ENCODE data around the gene ZFAND4.

ZFAND4 gene

GRCh38 chr10:45625879-45626278, 46.7 kb downstream of the ZFAND4 start:
- H3K4me3 ChIP-seq (ENCODE audit: low read depth, low read length) = no peak overlapping the region
- no peak for DNase-seq (ENCODE audit: low read depth, low spot score)
- in situ Hi-C loops (cut with HindIII; ENCODE audit: low sequenced_read_pairs) = no loop called here
- no peak for TF ChIP-seq CTCF (IDR thresholded peaks at IDR 0.05; ENCODE audit: low read depth, low read length)

GRCh38 chr10:45624724-45625123, 47.8 kb downstream of the ZFAND4 start:
- in situ Hi-C loops (cut with HindIII; ENCODE audit: low sequenced_read_pairs) = no loop called here
- no peak for TF ChIP-seq CTCF (IDR thresholded peaks at IDR 0.05; ENCODE audit: low read depth, low read length)
- no peak for DNase-seq (ENCODE audit: low read depth, low spot score)
- no peak overlapping the region for H3K4me3 ChIP-seq (ENCODE audit: low read depth, low read length)

- no peak for DNase-seq (ENCODE audit: low read depth, low spot score)
- in situ Hi-C loops (cut with HindIII; ENCODE audit: low sequenced_read_pairs) = no loop called here
- H3K4me3 ChIP-seq (ENCODE audit: low read depth, low read length) = no peak overlapping the region
- no peak for TF ChIP-seq CTCF (IDR thresholded peaks at IDR 0.05; ENCODE audit: low read depth, low read length)
Measured at GRCh38 chr10:45614869-45615268, 57.7 kb downstream of the ZFAND4 start.

- TF ChIP-seq CTCF (IDR thresholded peaks at IDR 0.05; ENCODE audit: low read depth, low read length) = no peak
- DNase-seq (ENCODE audit: low read depth, low spot score) = no peak
- H3K4me3 ChIP-seq (ENCODE audit: low read depth, low read length) = no peak overlapping the region
- in situ Hi-C loops (cut with HindIII; ENCODE audit: low sequenced_read_pairs) = no loop called here
Measured at GRCh38 chr10:45612741-45613140, 59.8 kb downstream of the ZFAND4 start.

GRCh38 chr10:45608052-45608451, 64.5 kb downstream of the ZFAND4 start:
- no peak overlapping the region for H3K4me3 ChIP-seq (ENCODE audit: low read depth, low read length)
- TF ChIP-seq CTCF (IDR thresholded peaks at IDR 0.05; ENCODE audit: low read depth, low read length) = no peak
- DNase-seq (ENCODE audit: low read depth, low spot score) = no peak
- in situ Hi-C loops (cut with HindIII; ENCODE audit: low sequenced_read_pairs) = no loop called here

- no peak overlapping the region for H3K4me3 ChIP-seq (ENCODE audit: low read depth, low read length)
- in situ Hi-C loops (cut with HindIII; ENCODE audit: low sequenced_read_pairs) = no loop called here
- TF ChIP-seq CTCF (IDR thresholded peaks at IDR 0.05; ENCODE audit: low read depth, low read length) = no peak
- DNase-seq (ENCODE audit: low read depth, low spot score) = no peak
Measured at GRCh38 chr10:45607276-45607675, 65.3 kb downstream of the ZFAND4 start.

- in situ Hi-C loops (cut with HindIII; ENCODE audit: low sequenced_read_pairs) = no loop called here
- DNase-seq (ENCODE audit: low read depth, low spot score) = no peak
- no peak overlapping the region for H3K4me3 ChIP-seq (ENCODE audit: low read depth, low read length)
- no peak for TF ChIP-seq CTCF (IDR thresholded peaks at IDR 0.05; ENCODE audit: low read depth, low read length)
Measured at GRCh38 chr10:45602836-45603235, 69.7 kb downstream of the ZFAND4 start.

Measured in astrocyte of the spinal cord (primary cell).